Kidney (tissue), 14 donors: ENCODE results near the gene TLE5. TPM values are rescaled to one million over a fixed set of nuclear protein-coding genes. Genes with fewer than 3 reads are reported as not detected.

Experiments
- DNase-seq, 5 donors: peaks; one replicate each; pipeline ENCODE4 v3.0.0-alpha.2; 2013 to 2020
- FAIRE-seq: peaks from 2 replicates; lab custom pipeline; 2012; peaks lifted over from hg19 to GRCh38; lab: Jason Lieb, UNC
- H3K27ac ChIP-seq, 2 donors: one replicate each; pipeline ENCODE4 v1.7.0; 2013; ENCODE audit warnings: low read depth in 2 of 2, low read length in 2 of 2, inconsistent platforms in 1 of 2
- H3K27me3 ChIP-seq: one replicate; pipeline ENCODE4 v1.7.1; 2013; ENCODE audit warnings: low read length, inconsistent platforms; ENCODE audit not compliant: control insufficient read depth, insufficient read depth
- H3K36me3 ChIP-seq, 3 donors: one replicate each; pipeline versions ENCODE4 v1.7.0 to v1.7.1; 2013; ENCODE audit warnings: low read length in 3 of 3, control low read depth in 1 of 3, inconsistent platforms in 1 of 3; ENCODE audit not compliant: insufficient read depth in 3 of 3, control insufficient read depth in 2 of 3
- H3K4me1 ChIP-seq, 3 donors: one replicate each; pipeline versions ENCODE4 v1.7.0 to v1.7.1; 2013; ENCODE audit warnings: low read length in 3 of 3, inconsistent platforms in 1 of 3, low read depth in 1 of 3; ENCODE audit not compliant: control insufficient read depth in 2 of 3, insufficient read depth in 2 of 3
- H3K4me3 ChIP-seq, 3 donors: one replicate each; pipeline versions ENCODE4 v1.7.0 to v1.8.1; 2013; ENCODE audit warnings: low read length in 3 of 3, control low read depth in 1 of 3, inconsistent platforms in 1 of 3
- H3K9ac ChIP-seq, 3 donors: one replicate each; pipeline versions ENCODE4 v1.7.0 to v1.7.1; 2013; ENCODE audit warnings: low read length in 3 of 3, control low read depth in 1 of 3, inconsistent platforms in 1 of 3
- H3K9me3 ChIP-seq, 3 donors: one replicate each; pipeline versions ENCODE4 v1.7.0 to v1.7.1; 2013; ENCODE audit warnings: low read length in 3 of 3, control low read depth in 1 of 3, inconsistent platforms in 1 of 3; ENCODE audit not compliant: control insufficient read depth in 2 of 3, insufficient read depth in 1 of 3
- CTCF ChIP-seq: IDR thresholded peaks from 3 replicates; pipeline ENCODE4 v1.5.1; 2012; ENCODE audit warnings: mild to moderate bottlenecking, moderate library complexity, borderline replicate concordance; ENCODE audit not compliant: insufficient read depth; ENCODE audit errors: extremely low read depth
- intact Hi-C: fragments of 100-400 bp; cut with DNase I; formaldehyde crosslinking; loops from one replicate; pipeline ENCODE4 v1.11.1; 2022
- polyA plus RNA-seq: library from polyadenylated mRNA; stranded (reverse); fragments of 350-450 nt; fragmentation: Illumina TruSeq; extraction: RNeasy Lipid Tissue Mini Kit (QIAGEN cat#74804); gene quantifications from one replicate; pipeline ENCODE4 v1.2.3, GENCODE V29; 2014; ENCODE audit warnings: low read depth, low replicate concordance; ENCODE audit not compliant: insufficient read depth
- total RNA-seq: library from RNA; stranded (reverse); fragmentation: NEBNext Ultra II Directional; extraction: Animal tissue kit (Norgen Biotek cat#: 25700); gene quantifications from one replicate; pipeline ENCODE4 v1.2.1, GENCODE V29; 2021
- donor health status: control.
- donor health status: control.
- donor health status: control.
- donor health status: control.
- donor health status: control.
- donor health status: DM: yes; HTN: yes; CAD: no.
- donor health status: Normal renal cell carcinoma (clear cell type).

Gene TLE5
- total and polyA plus RNA-seq, 2 donors from 2014 or later, result 526 to 580 TPM

GRCh38 chr19:3027292-3027691 is 35.0 kb downstream of the TLE5 start:
- intact Hi-C loops, result no loop called here
- Histone ChIP-seq H3K9ac (no peak overlapping the region), H3K27ac (no peak overlapping the region), H3K36me3 (no peaks in the 10 kb centered on the region), H3K9me3 (no peaks in the 10 kb centered on the region), H3K4me3 (no peak overlapping the region), H3K4me1 (peaks cover 0 to 6% (median 0%) of the 10 kb centered on the region in 3 donors), H3K27me3 (no peaks in the 10 kb centered on the region)
- no peak for DNase-seq
- no peak for FAIRE-seq
- TF ChIP-seq CTCF, result no peak

DNA sequence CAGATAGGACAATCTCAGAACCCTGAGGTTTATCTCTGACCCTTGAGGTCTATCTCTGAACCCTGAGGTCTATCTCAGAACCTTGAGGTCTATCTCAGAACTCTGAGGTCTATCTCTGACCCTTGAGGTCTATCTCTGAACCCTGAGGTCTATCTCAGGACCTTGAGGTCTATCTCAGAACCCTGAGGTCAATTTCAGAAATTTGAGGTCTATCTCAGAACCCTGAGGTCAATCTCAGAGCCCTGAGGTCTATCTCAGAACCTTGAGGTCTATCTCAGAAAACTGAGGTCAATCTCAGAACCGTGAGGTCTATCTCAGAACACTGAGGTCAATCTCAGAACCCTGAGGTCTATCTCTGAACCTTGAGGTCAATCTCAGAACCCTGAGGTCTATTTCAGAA is 35.5 kb downstream of the TLE5 start:
- no peak overlapping the region for H3K27ac ChIP-seq
- no peak overlapping the region for H3K9ac ChIP-seq
- no peak for FAIRE-seq
- TF ChIP-seq CTCF, result no peak
- no peaks in the 10 kb centered on the region for H3K27me3 ChIP-seq
- no peak for DNase-seq
- H3K36me3 ChIP-seq, result no peaks in the 10 kb centered on the region
- peaks cover 0 to 6% (median 0%) of the 10 kb centered on the region in 3 donors for H3K4me1 ChIP-seq
- no peak overlapping the region for H3K4me3 ChIP-seq
- intact Hi-C loops, result no loop called here
- no peaks in the 10 kb centered on the region for H3K9me3 ChIP-seq

- no peak overlapping the region for H3K4me3 ChIP-seq
- H3K9me3 ChIP-seq, result no peaks in the 10 kb centered on the region
- no peaks in the 10 kb centered on the region for H3K27me3 ChIP-seq
- H3K4me1 ChIP-seq, result peaks cover 0 to 6% (median 0%) of the 10 kb centered on the region in 3 donors
- H3K9ac ChIP-seq, result no peak overlapping the region
- intact Hi-C loops, result no loop called here
- no peaks in the 10 kb centered on the region for H3K36me3 ChIP-seq
- no peak for FAIRE-seq
- no peak for DNase-seq
- H3K27ac ChIP-seq, result no peak overlapping the region
- TF ChIP-seq CTCF, result no peak
These were observed 36.8 kb downstream of the TLE5 start for GRCh38 chr19:3025549-3025886.

DNA sequence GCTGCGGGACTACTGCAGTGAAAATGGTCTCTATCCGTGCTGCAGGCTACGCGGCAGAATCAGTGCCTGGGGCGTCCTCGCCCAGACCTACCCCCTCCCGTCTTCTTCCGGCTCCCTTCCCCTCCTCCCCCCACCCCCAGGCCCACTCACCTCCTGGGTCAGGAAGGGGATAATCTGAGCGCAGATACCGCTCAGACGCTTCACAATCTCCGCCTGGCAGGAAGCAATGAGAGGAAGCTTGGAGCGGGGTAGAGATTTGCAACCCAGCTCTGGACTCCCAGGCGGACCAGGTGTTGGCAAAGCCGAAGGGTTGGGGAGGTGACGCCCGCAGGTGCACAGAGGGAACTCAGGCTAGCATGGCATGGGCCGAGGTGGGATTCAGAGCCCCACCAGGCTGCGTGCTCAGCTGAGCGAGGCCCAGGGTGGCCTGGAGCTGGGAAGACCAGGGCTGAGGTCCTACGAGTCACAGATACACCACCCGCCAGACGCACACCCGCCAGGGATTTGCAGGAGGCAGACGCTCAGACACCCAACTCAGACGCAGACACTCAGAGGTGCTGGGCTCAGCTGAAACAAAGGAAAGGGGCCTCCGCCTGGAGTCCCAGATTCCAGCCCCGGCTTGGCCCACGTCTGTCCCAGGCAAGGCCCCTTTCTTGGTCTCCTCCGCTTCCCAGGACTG is 37.3 kb downstream of the TLE5 start:
- intact Hi-C loops, result no loop called here
- Histone ChIP-seq H3K9me3 (no peaks in the 10 kb centered on the region), H3K27me3 (no peaks in the 10 kb centered on the region), H3K27ac (no peak overlapping the region), H3K36me3 (no peaks in the 10 kb centered on the region), H3K4me1 (peaks cover 0 to 6% (median 0%) of the 10 kb centered on the region in 3 donors), H3K9ac (no peak overlapping the region), H3K4me3 (no peak overlapping the region)
- no peak for TF ChIP-seq CTCF
- DNase-seq (no peak), FAIRE-seq (no peak)
